ENCODE measurements around the gene TMBIM4. TPM values are rescaled to one million over a fixed set of nuclear protein-coding genes. Genes with fewer than 3 reads are reported as not detected.
A peak's percentile ranks its signal among the peaks of the same experiment; 100 is the strongest.

Gene TMBIM4
- total RNA-seq, 1 donor from 2014 or later: 34.1 TPM

- Mint-ChIP-seq H3K4me1 (ENCODE audit: low read depth) (peaks cover 7% of the 10 kb centered on the region), H3K36me3 (ENCODE audit: low read depth) (no peaks in the 10 kb centered on the region), H3K27me3 (ENCODE audit: low read depth) (no peaks in the 10 kb centered on the region), H3K4me3 (ENCODE audit: unreplicated experiment) (no peak overlapping the region), H3K9me3 (ENCODE audit: low read depth) (peaks cover 3% of the 10 kb centered on the region), H3K27ac (ENCODE audit: unreplicated experiment) (no peak overlapping the region)
- TF ChIP-seq CTCF (IDR thresholded peaks at IDR 0.05): no peak
- DNase-seq (ENCODE audit: low spot score): no peak
Measured at GRCh38 chr12:66111605-66112004, 58.2 kb downstream of the TMBIM4 start.

DNA sequence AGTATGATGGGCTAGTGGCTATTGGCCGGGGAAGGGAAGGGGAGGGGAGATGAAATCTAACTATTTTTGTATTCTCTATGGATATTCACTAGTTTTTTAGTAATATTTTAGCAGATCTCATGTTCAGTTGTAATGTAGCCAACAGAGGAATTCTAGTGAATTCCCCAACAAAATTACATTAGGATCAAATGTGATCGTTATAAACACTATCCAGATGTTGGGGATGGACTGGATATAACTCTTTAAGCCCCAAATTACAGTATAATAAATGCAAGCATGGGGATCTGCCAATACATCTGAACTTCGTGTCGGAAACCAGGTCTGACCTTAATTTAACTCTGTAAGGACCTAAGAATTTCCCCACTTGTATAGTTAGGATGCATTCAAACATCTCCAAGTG is 60.7 kb downstream of the TMBIM4 start:
- H3K4me3 Mint-ChIP-seq (ENCODE audit: unreplicated experiment): no peak overlapping the region
- peaks cover 7% of the 10 kb centered on the region for H3K4me1 Mint-ChIP-seq (ENCODE audit: low read depth)
- no peak for TF ChIP-seq CTCF (IDR thresholded peaks at IDR 0.05)
- H3K9me3 Mint-ChIP-seq (ENCODE audit: low read depth): no peaks in the 10 kb centered on the region
- no peaks in the 10 kb centered on the region for H3K27me3 Mint-ChIP-seq (ENCODE audit: low read depth)
- no peak for DNase-seq (ENCODE audit: low spot score)
- H3K36me3 Mint-ChIP-seq (ENCODE audit: low read depth): no peaks in the 10 kb centered on the region
- no peak overlapping the region for H3K27ac Mint-ChIP-seq (ENCODE audit: unreplicated experiment)

GRCh38 chr12:66108386-66108785 is 61.4 kb downstream of the TMBIM4 start:
- Mint-ChIP-seq H3K9me3 (ENCODE audit: low read depth) (no peaks in the 10 kb centered on the region), H3K27ac (ENCODE audit: unreplicated experiment) (no peak overlapping the region), H3K4me1 (ENCODE audit: low read depth) (peaks cover 7% of the 10 kb centered on the region), H3K36me3 (ENCODE audit: low read depth) (no peaks in the 10 kb centered on the region), H3K4me3 (ENCODE audit: unreplicated experiment) (no peak overlapping the region), H3K27me3 (ENCODE audit: low read depth) (no peaks in the 10 kb centered on the region)
- DNase-seq (ENCODE audit: low spot score): no peak
- no peak for TF ChIP-seq CTCF (IDR thresholded peaks at IDR 0.05)

DNA sequence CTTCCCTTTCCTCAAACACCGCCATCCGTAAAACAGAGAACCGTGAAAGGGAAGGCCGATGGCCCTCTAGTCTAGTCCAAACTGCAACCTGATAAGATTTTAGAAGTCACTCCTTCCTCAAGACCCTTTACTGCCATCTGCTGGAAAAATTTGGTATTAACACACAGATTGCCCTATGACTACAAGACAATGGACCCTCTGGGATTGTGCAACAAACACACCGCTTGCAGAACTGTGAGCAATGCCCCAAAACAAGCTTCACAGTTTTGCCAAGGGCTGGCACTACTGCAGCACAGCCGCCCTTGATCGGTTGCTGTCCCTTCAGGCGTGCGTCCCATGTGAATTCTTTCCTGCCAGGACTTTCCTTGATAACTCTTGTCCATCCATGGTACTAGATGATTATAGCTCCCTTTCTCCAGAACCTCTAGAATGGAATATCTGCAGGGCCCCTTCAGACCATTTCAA is 62.3 kb downstream of the TMBIM4 start:
- DNase-seq (ENCODE audit: low spot score): no peak
- Mint-ChIP-seq H3K4me1 (ENCODE audit: low read depth) (peaks cover 7% of the 10 kb centered on the region), H3K27ac (ENCODE audit: unreplicated experiment) (no peak overlapping the region), H3K36me3 (ENCODE audit: low read depth) (no peaks in the 10 kb centered on the region), H3K9me3 (ENCODE audit: low read depth) (no peaks in the 10 kb centered on the region), H3K27me3 (ENCODE audit: low read depth) (no peaks in the 10 kb centered on the region), H3K4me3 (ENCODE audit: unreplicated experiment) (no peak overlapping the region)
- TF ChIP-seq CTCF (IDR thresholded peaks at IDR 0.05): peak; percentile 91

- peaks cover 11% of the 10 kb centered on the region for H3K9me3 Mint-ChIP-seq (ENCODE audit: low read depth)
- no peak overlapping the region for H3K4me3 Mint-ChIP-seq (ENCODE audit: unreplicated experiment)
- no peaks in the 10 kb centered on the region for H3K27me3 Mint-ChIP-seq (ENCODE audit: low read depth)
- H3K36me3 Mint-ChIP-seq (ENCODE audit: low read depth): peaks cover 3% of the 10 kb centered on the region
- peak; percentile 45 for TF ChIP-seq CTCF (IDR thresholded peaks at IDR 0.05)
- DNase-seq (ENCODE audit: low spot score): no peak
- peaks cover 7% of the 10 kb centered on the region for H3K4me1 Mint-ChIP-seq (ENCODE audit: low read depth)
- no peak overlapping the region for H3K27ac Mint-ChIP-seq (ENCODE audit: unreplicated experiment)
Measured at GRCh38 chr12:66103016-66103913, 66.5 kb downstream of the TMBIM4 start.

Data from chondrocyte (in vitro differentiated cells).